Caco-2 (cell line): Measurements from ENCODE around the gene P2RY2. TPM values are rescaled to one million over a fixed set of nuclear protein-coding genes. Genes with fewer than 3 reads are reported as not detected.

Experiments used
- BruUV-seq: library from RNA; stranded (reverse); fragments of 400-500 nt; replicated peaks from 2 replicates; lab custom pipeline; 2021; lab: Mats Ljungman, UMichigan
- CTCF ChIA-PET: fragments of 300-600 bp; sonication (Branson Sonifier 250); formaldehyde crosslinking; loops from one replicate; lab custom pipeline; 2022; ENCODE audit warnings: antibody characterized with exemption; lab: Charles Lee
- POLR2A ChIA-PET: fragments of 300-600 bp; sonication (Branson Sonifier 250); formaldehyde crosslinking; loops from one replicate; lab custom pipeline; 2022; ENCODE audit warnings: antibody characterized with exemption; lab: Charles Lee
- DNase-seq, 2 experiments: peaks; one replicate each; pipeline versions ENCODE4 v3.0.0 to v3.0.0-alpha.2; 2020 to 2022
- H3K27me3 ChIP-seq: replicated peaks from 2 replicates; pipeline ENCODE4 v1.6.0; 2011; ENCODE audit warnings: low read length; ENCODE audit not compliant: control insufficient read depth, insufficient read depth
- H3K36me3 ChIP-seq: 2 replicates; pipeline ENCODE4 v1.5.1; 2011; ENCODE audit warnings: low read length; ENCODE audit not compliant: control insufficient read depth, insufficient read depth
- H3K4me1 ChIP-seq: fragments of 250-450 bp; sonication (Bioruptor Pico); 2 replicates; pipeline ENCODE4 v1.5.1; 2020; ENCODE audit warnings: mild to moderate bottlenecking
- H3K4me3 ChIP-seq: 2 replicates; pipeline ENCODE4 v1.5.1; 2011; ENCODE audit warnings: low read depth, mild to moderate bottlenecking, control low read depth, low read length
- H3K9me3 ChIP-seq: fragments of 250-450 bp; sonication (Bioruptor Pico); 2 replicates; pipeline ENCODE4 v1.5.1; 2020; ENCODE audit warnings: mild to moderate bottlenecking, moderate library complexity
- H3K27ac Mint-ChIP-seq: one replicate; pipeline ENCODE4 v1.8.0; 2022; ENCODE audit warnings: mixed read lengths; ENCODE audit not compliant: unreplicated experiment
- H3K27me3 Mint-ChIP-seq: one replicate; pipeline ENCODE4 v1.8.0; 2022; ENCODE audit warnings: mixed read lengths; ENCODE audit not compliant: insufficient read depth, unreplicated experiment
- H3K36me3 Mint-ChIP-seq: one replicate; pipeline ENCODE4 v1.8.0; 2022; ENCODE audit warnings: mild to moderate bottlenecking, mixed read lengths; ENCODE audit not compliant: insufficient read depth, unreplicated experiment
- H3K4me1 Mint-ChIP-seq: one replicate; pipeline ENCODE4 v1.8.0; 2022; ENCODE audit warnings: low read depth, mixed read lengths; ENCODE audit not compliant: unreplicated experiment
- H3K4me3 Mint-ChIP-seq: one replicate; pipeline ENCODE4 v1.8.0; 2022; ENCODE audit warnings: mild to moderate bottlenecking, moderate library complexity, mixed read lengths; ENCODE audit not compliant: unreplicated experiment
- H3K9me3 Mint-ChIP-seq: one replicate; pipeline ENCODE4 v1.8.0; 2022; ENCODE audit warnings: mixed read lengths; ENCODE audit not compliant: unreplicated experiment
- CTCF ChIP-seq, 2 experiments: fragments of 200-600 bp in 1 of 2; IDR thresholded peaks; 1 replicate in 1 of 2; 2 replicates in 1 of 2; pipeline versions ENCODE4 v1.5.1 to v1.8.0; 2011 to 2022; ENCODE audit warnings: antibody characterized with exemption in 1 of 2, control low read depth in 1 of 2, inconsistent platforms in 1 of 2, low read depth in 1 of 2, low read length in 1 of 2, mild to moderate bottlenecking in 1 of 2, moderate library complexity in 1 of 2; ENCODE audit not compliant: insufficient read depth in 1 of 2, severe bottlenecking in 1 of 2, unreplicated experiment in 1 of 2
- intact Hi-C: fragments of 100-400 bp; cut with micrococcal nuclease; formaldehyde crosslinking; loops from one replicate; pipeline ENCODE4 v1.10.0; 2022; ENCODE audit not compliant: unreplicated experiment
- total RNA-seq: library from RNA; stranded (reverse); gene quantifications from 2 replicates; pipeline ENCODE4 v1.2.3, GENCODE V29; 2022

Gene P2RY2
- total RNA-seq, 1 experiment from 2014 or later: 10.4 TPM

- H3K36me3 Mint-ChIP-seq: peaks cover 10% of the 10 kb centered on the region
- CTCF ChIA-PET: interaction anchor here (0.7 to 2.0 kb wide), 4 partner anchors 8 to 42 kb away, joined by 3 to 11 read pairs (median 4); no protein-coding TSS in a partner anchor
- TF ChIP-seq CTCF (IDR thresholded peaks at IDR 0.05; ENCODE audit: insufficient read depth in 1 of 2, low read depth in 1 of 2, low read length in 1 of 2, severe bottlenecking in 1 of 2, unreplicated experiment in 1 of 2): no peak
Measured at GRCh38 chr11:73228268-73229134, 10.4 kb downstream of the P2RY2 start.

GRCh38 chr11:73229321-73229895, 11.3 kb downstream of the P2RY2 start:
- CTCF ChIA-PET: no interaction called here
- intact Hi-C loops: no loop called here
- POLR2A ChIA-PET: interaction anchor here (0.5 to 0.7 kb wide), 2 partner anchors 78 to 105 kb away, joined by 3 to 8 read pairs; no protein-coding TSS in a partner anchor
- Mint-ChIP-seq H3K27me3 (no peaks in the 10 kb centered on the region), H3K36me3 (peaks cover 10% of the 10 kb centered on the region), H3K4me3 (no peak overlapping the region), H3K27ac (no peak overlapping the region), H3K9me3 (no peaks in the 10 kb centered on the region), H3K4me1 (peaks cover 32% of the 10 kb centered on the region)
- H3K4me1 ChIP-seq: peaks cover 38% of the 10 kb centered on the region
- BruUV-seq: no TSS peak
- DNase-seq: peak in 1 of 2 experiments; percentile 35
- H3K9me3 ChIP-seq: no peaks in the 10 kb centered on the region
- H3K4me3 ChIP-seq: no peak overlapping the region
- no peaks in the 10 kb centered on the region for H3K36me3 ChIP-seq
- H3K27me3 ChIP-seq: no peaks in the 10 kb centered on the region
- no peak for TF ChIP-seq CTCF (IDR thresholded peaks at IDR 0.05; ENCODE audit: insufficient read depth in 1 of 2, low read depth in 1 of 2, low read length in 1 of 2, severe bottlenecking in 1 of 2, unreplicated experiment in 1 of 2)

More at GRCh38 chr11:73228268-73229134, 10.4 kb downstream of the P2RY2 start:
- Mint-ChIP-seq H3K27me3 (no peaks in the 10 kb centered on the region), H3K4me3 (no peak overlapping the region), H3K9me3 (no peaks in the 10 kb centered on the region), H3K27ac (peak overlapping the region; percentile 17), H3K4me1 (peaks cover 38% of the 10 kb centered on the region)
- H3K4me1 ChIP-seq: peaks cover 39% of the 10 kb centered on the region
- POLR2A ChIA-PET: no interaction called here
- intact Hi-C loops: loop anchor here (1.0 kb wide), 3 partner anchors 9 to 34 kb away; no protein-coding TSS in a partner anchor
- no peak overlapping the region for H3K4me3 ChIP-seq
- H3K27me3 ChIP-seq: no peaks in the 10 kb centered on the region
- no peaks in the 10 kb centered on the region for H3K9me3 ChIP-seq
- H3K36me3 ChIP-seq: no peaks in the 10 kb centered on the region
- peak in 1 of 2 experiments; percentile 45 for DNase-seq
- BruUV-seq: no TSS peak
